Subcutaneous adipose tissue (tissue), 4 donors: ENCODE results near the gene PCSK4. TPM values are rescaled to one million over a fixed set of nuclear protein-coding genes. Genes with fewer than 3 reads are reported as not detected.

Experiments
- total RNA-seq, 4 donors: library from RNA; depleted of rRNA; stranded (reverse); fragments of >200 nt; gene quantifications; one replicate each; pipeline ENCODE4 v1.1.0, GENCODE V29; 2016
- TF ChIP-seq, protein P1 (sequence below): fragments of 450-650 bp; IDR thresholded peaks from one replicate; pipeline ENCODE4 v1.5.1; 2016; ENCODE audit warnings: low read depth, mild to moderate bottlenecking, control low read depth, antibody characterized with exemption, moderate library complexity

Gene PCSK4
- total RNA-seq, 4 donors from 2014 or later, result 0.65 to 2.6 (median 1.8) TPM

DNA sequence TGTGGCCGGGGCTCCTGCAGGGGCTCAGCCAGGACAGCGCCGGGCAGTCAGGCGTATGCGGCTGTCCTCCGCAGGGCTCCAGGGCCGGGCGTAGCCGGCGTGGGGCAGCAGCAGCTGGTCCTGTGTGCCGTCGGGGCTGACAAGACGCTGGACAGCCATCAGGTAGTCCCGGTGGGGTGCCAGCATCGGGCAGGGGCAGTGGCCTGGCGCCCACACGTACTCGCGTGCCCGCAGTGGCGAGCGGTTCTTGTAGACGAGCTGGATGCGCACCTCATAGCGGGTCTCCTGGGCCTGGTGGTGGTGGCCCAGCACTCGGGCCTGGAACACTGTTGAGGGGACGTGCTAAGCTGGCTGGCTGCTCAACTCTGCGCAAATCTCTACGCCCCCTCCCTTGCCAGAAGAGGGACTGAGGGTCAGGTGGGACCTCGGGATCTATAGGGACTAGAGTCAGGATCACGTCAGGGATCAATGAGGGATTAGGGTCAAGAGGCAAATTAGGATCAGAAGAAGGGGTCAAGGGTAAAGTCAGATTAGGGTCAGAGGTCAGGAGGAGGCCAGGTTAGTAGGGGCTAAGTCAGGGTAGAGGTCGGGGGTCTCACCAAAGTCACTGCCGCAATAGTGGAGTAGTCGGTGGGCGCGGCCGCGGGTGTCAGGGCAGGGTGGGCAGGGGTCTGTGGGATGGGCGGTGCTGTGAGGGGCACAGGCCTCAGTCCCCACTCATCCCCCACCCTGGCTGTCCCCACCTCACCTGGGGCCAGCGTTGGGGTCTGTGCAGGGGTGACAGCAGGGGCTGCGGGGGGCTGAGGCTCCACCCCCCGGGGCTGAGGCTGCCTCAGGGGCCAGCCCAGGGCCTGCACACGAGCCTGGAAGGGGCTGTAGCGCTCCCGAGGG, 16.1 kb upstream of the PCSK4 start:
- TF ChIP-seq, protein P1, sequence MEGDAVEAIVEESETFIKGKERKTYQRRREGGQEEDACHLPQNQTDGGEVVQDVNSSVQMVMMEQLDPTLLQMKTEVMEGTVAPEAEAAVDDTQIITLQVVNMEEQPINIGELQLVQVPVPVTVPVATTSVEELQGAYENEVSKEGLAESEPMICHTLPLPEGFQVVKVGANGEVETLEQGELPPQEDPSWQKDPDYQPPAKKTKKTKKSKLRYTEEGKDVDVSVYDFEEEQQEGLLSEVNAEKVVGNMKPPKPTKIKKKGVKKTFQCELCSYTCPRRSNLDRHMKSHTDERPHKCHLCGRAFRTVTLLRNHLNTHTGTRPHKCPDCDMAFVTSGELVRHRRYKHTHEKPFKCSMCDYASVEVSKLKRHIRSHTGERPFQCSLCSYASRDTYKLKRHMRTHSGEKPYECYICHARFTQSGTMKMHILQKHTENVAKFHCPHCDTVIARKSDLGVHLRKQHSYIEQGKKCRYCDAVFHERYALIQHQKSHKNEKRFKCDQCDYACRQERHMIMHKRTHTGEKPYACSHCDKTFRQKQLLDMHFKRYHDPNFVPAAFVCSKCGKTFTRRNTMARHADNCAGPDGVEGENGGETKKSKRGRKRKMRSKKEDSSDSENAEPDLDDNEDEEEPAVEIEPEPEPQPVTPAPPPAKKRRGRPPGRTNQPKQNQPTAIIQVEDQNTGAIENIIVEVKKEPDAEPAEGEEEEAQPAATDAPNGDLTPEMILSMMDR, result no peak

DNA sequence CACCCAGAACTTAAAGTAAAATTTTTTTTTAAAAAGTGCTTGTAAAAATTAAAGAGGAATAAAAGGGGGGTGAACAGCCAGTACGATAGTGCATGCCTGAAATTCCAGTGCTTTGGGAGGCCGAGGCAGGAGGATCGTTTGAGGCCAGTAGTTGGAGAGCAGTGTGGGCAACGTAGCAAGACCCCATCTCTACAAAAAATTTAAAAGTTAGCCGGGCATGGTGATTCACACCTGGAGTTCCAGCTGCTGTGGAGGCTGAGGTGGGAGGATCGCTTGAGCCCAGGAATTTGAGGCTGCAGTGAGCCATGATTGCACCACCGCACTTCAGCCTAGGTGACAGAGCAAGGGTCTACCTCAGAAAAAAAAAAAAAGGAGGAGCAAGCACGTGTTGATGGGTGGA, 14.9 kb upstream of the PCSK4 start:
- TF ChIP-seq, protein P1, result no peak

DNA sequence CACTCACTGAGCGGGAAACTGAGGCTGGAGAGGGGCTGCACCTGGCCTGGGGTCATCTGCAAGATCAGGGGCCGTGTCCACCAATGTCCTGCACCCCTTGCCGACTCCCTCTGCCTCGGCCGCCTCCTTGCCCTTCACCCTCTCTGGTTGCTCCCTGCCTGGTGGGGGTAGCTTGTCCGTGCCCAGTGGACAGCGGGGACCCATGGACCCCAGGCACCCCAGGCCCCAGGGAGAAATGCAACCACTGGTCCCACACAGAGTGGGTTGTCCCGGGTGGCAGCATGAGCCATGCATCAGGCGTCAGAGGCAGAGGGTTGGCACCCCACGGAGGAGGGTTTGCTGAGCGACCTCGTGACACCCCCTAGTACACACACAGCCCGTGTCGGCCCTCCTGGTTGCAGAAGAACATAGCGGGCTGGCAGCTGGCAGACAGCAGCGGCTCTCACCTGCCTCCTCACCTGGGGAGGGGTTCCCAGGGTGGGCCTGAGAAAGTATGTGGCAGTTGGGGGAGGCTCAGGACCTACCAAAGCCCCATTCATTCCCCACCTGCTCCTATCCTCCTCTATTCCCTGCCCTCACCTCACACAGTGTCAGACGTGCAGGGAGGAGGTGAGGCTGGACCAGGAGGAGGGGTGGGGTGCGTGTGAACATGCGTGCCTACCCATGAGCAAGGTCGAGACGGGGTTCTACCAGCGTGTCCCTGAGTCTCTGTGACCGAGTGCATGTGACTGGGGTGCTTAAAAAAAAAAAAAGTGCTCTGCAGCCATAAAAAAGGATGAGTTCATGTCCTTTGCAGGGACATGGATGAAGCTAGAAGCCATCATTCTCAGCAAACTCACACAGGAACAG, 14.0 kb upstream of the PCSK4 start:
- TF ChIP-seq, protein P1, result no peak

DNA sequence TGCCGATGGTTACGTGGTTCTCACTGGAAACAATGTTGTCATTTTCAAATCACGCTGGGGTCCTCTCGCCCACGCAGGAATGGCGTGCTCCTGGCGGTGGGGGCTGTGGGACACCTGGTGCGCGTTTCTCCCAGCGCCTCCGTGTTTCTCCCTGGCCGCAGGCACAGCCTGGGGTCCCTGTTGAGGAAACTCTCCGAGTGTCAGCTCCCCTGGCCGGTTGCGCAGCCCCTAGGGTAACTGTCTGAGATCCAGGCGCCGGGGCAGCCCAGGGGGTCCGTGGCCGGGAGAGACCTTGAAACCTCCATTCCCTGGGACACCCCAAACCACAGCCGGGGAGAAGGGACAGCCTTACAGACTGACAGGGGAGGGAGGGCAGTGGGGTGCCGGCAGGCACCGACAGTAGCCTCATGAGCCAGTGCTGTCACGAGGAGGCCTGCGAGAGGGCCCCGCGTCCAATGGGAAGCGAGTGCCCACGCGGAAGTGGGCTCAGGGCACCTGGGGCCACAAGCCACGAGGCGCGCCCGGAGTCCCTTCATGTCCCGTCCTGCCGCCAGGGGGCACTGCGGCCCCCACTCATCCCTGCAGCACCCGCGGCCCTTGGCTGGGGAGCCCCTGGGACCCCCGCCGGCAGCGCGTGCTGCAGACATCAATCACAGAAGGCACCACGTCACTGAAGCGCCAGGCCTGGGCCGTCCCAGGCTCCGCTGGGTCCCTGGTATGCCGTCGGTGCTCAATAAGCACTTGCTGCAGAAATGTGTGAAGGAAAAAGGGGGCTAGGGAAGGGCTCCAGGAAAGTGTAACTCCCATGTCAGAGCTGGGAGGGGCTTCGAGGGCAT, 13.2 kb upstream of the PCSK4 start:
- TF ChIP-seq, protein P1, result no peak

DNA sequence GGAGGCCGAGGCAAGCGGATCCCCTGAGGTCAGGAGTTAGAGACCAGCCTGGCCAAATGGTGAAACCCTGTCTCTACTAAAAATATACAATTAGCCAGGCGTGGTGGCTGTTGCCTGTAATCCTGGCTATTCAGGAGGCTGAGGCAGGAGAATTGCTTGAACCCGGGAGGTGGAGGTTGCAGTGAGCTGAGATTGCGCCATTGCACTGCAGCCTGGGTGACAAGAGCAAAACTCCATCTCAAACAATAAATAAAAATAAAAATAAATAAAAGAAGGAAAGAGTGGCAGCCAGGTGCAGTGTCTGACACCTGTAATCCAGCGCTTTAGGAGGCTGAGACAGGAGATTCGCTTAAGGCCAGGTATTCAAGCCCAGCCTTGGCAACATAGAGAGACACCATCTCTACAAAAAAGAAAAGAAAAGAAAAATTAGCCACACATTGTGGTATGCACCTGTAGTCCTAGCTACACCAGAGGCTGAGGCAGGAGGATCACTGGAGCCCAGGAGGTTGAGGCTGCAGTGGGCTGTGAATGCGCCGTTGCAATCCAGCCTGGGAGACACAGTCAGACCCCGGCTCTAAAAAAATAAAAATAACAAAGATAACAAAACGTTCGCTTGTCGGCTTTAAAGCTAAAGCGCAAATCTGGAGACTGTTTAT, 12.4 kb upstream of the PCSK4 start:
- TF ChIP-seq, protein P1, result no peak

DNA sequence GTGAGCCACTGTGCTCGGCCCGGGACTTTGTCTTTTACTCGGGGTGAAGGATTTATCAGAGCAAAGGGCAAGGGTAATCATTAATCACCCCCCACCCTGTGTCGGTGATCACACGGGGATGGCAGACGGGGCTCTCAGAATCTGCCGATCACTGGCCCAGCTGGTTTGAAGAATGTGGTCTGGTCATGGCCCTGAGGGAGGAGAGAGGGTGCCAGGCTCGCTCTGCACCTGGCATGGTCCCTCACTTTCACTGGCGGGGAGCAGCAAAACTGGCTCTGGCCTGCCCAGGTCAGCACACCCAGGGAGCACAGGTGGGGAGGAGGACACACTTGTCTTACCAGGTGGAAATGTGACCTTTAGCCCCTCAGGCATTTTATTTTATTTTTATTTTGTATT, 11.0 kb upstream of the PCSK4 start:
- TF ChIP-seq, protein P1, result no peak
